RWPE2 (cell line): Measurements from ENCODE around the gene ATG4B.

ENCODE experiments used
- ATAC-seq: fragments of 200-7000 bp; cut with Tn5 transposase; 3 replicates; pipeline ENCODE4 v1.9.1; 2021; ENCODE audit warnings: low read depth
- DNase-seq: peaks from one replicate; pipeline ENCODE4 v3.0.0-alpha.2; 2020; ENCODE audit warnings: low spot score
- H3K27ac ChIP-seq: fragments of 450-650 bp; 2 replicates; pipeline ENCODE4 v1.5.1; 2017; ENCODE audit warnings: mild to moderate bottlenecking; ENCODE audit not compliant: poor library complexity, severe bottlenecking
- H3K27me3 ChIP-seq: fragments of 250-450 bp; sonication (Bioruptor Pico); 2 replicates; pipeline ENCODE4 v1.5.1; 2021; ENCODE audit warnings: mild to moderate bottlenecking, moderate library complexity; ENCODE audit not compliant: insufficient read depth, poor library complexity, severe bottlenecking
- H3K36me3 ChIP-seq: fragments of 250-450 bp; sonication (Bioruptor Pico); 2 replicates; pipeline ENCODE4 v1.5.1; 2020; ENCODE audit warnings: low read depth, mild to moderate bottlenecking, moderate library complexity
- H3K4me1 ChIP-seq: fragments of 250-450 bp; sonication (Bioruptor Pico); 2 replicates; pipeline ENCODE4 v1.5.1; 2021; ENCODE audit warnings: mild to moderate bottlenecking, moderate library complexity; ENCODE audit not compliant: insufficient read depth, poor library complexity, severe bottlenecking
- H3K4me3 ChIP-seq: fragments of 250-450 bp; sonication (Bioruptor Pico); 2 replicates; pipeline ENCODE4 v1.5.1; 2021; ENCODE audit warnings: mild to moderate bottlenecking, moderate library complexity; ENCODE audit not compliant: severe bottlenecking
- H3K9me3 ChIP-seq: fragments of 250-450 bp; sonication (Bioruptor Pico); 2 replicates; pipeline ENCODE4 v1.5.1; 2021; ENCODE audit warnings: mild to moderate bottlenecking, moderate library complexity; ENCODE audit not compliant: severe bottlenecking
- TF ChIP-seq, protein P1 (sequence below): fragments of 450-650 bp; IDR thresholded peaks from one replicate; pipeline ENCODE4 v1.5.1; 2017; ENCODE audit warnings: mild to moderate bottlenecking, moderate library complexity; ENCODE audit not compliant: poor library complexity, severe bottlenecking

Gene ATG4B

DNA sequence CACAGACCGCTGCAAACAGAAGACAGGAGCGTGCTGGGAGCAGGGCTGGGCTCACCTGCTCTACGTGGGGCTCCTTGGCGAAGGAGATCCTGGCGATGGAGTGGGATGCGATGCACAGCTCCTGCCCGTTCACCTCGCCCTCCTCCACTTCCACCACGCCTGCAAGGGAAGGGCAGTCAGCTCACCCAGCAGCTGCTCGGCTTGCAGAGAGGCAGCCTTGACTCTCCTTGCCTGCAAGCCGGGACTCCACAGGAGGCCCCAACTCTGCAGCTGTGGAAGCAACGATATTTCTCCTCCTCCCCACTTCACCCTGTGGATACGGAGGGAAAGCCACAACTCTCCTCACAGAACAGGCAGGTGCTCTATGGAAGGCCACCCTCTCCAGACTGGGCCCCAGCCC lies 35.7 kb upstream of the ATG4B start:
- no peaks in the 10 kb centered on the region for H3K4me1 ChIP-seq
- H3K9me3 ChIP-seq: no peaks in the 10 kb centered on the region
- no peaks in the 10 kb centered on the region for H3K27me3 ChIP-seq
- DNase-seq: no peak
- H3K4me3 ChIP-seq: no peak overlapping the region
- H3K27ac ChIP-seq: no peak overlapping the region
- ATAC-seq: no peak
- H3K36me3 ChIP-seq: peaks cover 49% of the 10 kb centered on the region
- TF ChIP-seq, protein P1, sequence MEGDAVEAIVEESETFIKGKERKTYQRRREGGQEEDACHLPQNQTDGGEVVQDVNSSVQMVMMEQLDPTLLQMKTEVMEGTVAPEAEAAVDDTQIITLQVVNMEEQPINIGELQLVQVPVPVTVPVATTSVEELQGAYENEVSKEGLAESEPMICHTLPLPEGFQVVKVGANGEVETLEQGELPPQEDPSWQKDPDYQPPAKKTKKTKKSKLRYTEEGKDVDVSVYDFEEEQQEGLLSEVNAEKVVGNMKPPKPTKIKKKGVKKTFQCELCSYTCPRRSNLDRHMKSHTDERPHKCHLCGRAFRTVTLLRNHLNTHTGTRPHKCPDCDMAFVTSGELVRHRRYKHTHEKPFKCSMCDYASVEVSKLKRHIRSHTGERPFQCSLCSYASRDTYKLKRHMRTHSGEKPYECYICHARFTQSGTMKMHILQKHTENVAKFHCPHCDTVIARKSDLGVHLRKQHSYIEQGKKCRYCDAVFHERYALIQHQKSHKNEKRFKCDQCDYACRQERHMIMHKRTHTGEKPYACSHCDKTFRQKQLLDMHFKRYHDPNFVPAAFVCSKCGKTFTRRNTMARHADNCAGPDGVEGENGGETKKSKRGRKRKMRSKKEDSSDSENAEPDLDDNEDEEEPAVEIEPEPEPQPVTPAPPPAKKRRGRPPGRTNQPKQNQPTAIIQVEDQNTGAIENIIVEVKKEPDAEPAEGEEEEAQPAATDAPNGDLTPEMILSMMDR: no peak

DNA sequence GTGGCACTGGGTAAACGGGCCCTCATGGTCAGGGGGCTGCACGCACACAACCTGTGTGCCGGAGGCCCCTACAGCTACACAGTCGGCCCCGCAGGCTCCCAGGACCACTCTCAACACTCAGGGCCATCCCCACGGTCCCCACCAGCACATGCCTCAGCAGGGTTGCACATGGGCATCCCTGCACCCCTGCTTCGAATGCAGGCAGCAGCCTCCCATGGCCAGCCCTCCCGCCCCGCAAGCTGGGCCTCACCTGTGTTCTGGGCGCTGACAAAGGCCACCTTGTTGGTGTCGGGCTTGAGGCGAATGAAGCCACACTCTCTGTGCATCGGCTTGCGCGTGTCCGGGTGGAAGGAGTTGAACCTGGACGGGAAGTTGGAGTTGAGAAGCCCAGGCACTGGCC lies 34.8 kb upstream of the ATG4B start:
- H3K4me1 ChIP-seq: no peaks in the 10 kb centered on the region
- no peaks in the 10 kb centered on the region for H3K9me3 ChIP-seq
- peaks cover 49% of the 10 kb centered on the region for H3K36me3 ChIP-seq
- H3K4me3 ChIP-seq: no peak overlapping the region
- no peak overlapping the region for H3K27ac ChIP-seq
- TF ChIP-seq, protein P1: no peak
- no peaks in the 10 kb centered on the region for H3K27me3 ChIP-seq
- DNase-seq (no peak), ATAC-seq (no peak)

DNA sequence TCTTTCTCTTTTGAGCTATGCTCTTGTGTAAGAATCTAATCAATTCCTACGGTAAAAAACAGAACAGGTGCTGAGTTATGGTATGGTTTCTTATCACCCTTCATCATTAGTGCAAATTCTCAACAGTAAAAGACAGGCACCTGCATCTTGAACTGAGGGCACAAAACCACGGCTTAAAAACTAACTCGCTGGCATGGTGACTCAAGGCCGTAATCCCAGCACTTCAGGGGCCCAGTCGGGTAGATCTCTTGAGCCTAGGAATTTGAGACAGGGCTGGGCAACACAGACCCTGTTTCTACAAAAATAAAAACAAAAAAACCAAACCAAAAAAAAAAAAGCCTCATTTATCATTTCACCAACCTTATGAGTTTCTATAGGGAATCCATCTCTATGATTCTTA lies 33.8 kb upstream of the ATG4B start:
- no peaks in the 10 kb centered on the region for H3K4me1 ChIP-seq
- no peaks in the 10 kb centered on the region for H3K27me3 ChIP-seq
- no peak overlapping the region for H3K4me3 ChIP-seq
- H3K36me3 ChIP-seq: peaks cover 50% of the 10 kb centered on the region
- TF ChIP-seq, protein P1: no peak
- H3K27ac ChIP-seq: no peak overlapping the region
- H3K9me3 ChIP-seq: no peaks in the 10 kb centered on the region
- DNase-seq: no peak
- no peak for ATAC-seq

DNA sequence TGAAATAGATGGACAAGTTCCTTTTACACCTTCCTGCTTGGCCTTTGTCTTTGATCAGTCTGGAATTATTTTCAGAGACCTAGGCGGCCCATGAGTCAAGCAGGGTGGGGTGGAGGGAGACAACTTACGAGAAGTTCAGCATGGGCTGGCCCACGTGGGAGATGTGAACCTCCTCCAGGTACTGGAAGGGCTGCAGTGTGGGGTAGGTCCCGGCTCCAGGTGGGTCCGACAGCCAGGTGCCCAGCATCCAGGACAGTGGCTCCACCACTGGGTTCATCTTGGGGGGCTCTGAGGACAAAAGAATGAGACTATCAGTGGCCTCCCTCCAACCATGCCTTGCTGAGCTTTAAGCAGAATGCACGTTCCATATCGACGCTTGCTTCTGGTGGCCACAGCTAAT lies 31.3 kb upstream of the ATG4B start:
- TF ChIP-seq, protein P1: no peak
- Histone ChIP-seq H3K9me3 (no peaks in the 10 kb centered on the region), H3K4me3 (no peak overlapping the region), H3K4me1 (no peaks in the 10 kb centered on the region), H3K36me3 (peaks cover 42% of the 10 kb centered on the region), H3K27ac (no peak overlapping the region), H3K27me3 (no peaks in the 10 kb centered on the region)
- ATAC-seq: no peak
- DNase-seq: no peak

DNA sequence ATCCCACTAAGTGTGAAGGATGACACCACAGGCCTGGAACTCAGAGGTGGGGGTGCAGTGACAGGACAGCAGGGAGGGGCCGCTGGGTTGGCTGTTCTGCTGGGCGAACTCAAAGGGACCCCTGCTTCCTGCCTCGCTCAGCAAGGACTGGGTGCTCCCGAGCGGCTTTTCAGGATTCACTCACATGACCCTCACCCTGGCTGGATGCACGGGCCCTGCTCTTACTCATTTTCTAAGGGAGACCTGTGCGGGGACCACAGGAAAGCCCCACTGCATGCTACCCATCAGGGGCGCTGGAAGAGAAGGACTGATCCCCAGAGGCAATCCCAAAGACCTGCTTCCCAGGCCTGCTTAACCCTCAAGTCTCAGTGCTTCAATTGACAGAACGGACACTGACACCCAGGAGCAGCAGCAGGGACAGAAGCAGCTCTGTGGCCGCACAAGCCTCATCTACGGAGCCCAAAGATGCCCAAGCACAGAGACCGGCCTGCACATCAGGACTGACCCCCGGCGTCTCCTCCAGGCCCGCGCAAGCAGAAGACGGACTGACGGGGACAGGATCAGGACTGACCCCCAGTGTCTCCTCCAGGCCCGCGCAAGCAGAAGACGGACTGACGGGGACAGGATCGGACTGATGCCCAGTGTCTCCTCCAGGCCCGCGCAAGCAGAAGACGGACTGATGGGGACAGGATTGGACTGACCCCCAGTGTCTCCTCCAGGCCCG lies 30.2 kb upstream of the ATG4B start:
- Histone ChIP-seq H3K4me1 (no peaks in the 10 kb centered on the region), H3K27ac (no peak overlapping the region), H3K4me3 (no peak overlapping the region), H3K36me3 (peaks cover 37% of the 10 kb centered on the region), H3K27me3 (no peaks in the 10 kb centered on the region), H3K9me3 (no peaks in the 10 kb centered on the region)
- ATAC-seq (no peak), DNase-seq (no peak)
- TF ChIP-seq, protein P1: no peak
